ENCODE measurements around the gene NEK11.

- TF ChIP-seq EZH2 (IDR thresholded peaks at IDR 0.05; ENCODE audit: borderline replicate concordance, insufficient read depth, low read length, poor library complexity, severe bottlenecking): no peak
- TF ChIP-seq TAF1 (IDR thresholded peaks at IDR 0.05; ENCODE audit: low read depth): no peak
- TF ChIP-seq CTCF (IDR thresholded peaks at IDR 0.05; ENCODE audit: poor library complexity, severe bottlenecking): no peak
- no peak for TF ChIP-seq POLR2AphosphoS5 (IDR thresholded peaks at IDR 0.05)
- TF ChIP-seq, protein P1, sequence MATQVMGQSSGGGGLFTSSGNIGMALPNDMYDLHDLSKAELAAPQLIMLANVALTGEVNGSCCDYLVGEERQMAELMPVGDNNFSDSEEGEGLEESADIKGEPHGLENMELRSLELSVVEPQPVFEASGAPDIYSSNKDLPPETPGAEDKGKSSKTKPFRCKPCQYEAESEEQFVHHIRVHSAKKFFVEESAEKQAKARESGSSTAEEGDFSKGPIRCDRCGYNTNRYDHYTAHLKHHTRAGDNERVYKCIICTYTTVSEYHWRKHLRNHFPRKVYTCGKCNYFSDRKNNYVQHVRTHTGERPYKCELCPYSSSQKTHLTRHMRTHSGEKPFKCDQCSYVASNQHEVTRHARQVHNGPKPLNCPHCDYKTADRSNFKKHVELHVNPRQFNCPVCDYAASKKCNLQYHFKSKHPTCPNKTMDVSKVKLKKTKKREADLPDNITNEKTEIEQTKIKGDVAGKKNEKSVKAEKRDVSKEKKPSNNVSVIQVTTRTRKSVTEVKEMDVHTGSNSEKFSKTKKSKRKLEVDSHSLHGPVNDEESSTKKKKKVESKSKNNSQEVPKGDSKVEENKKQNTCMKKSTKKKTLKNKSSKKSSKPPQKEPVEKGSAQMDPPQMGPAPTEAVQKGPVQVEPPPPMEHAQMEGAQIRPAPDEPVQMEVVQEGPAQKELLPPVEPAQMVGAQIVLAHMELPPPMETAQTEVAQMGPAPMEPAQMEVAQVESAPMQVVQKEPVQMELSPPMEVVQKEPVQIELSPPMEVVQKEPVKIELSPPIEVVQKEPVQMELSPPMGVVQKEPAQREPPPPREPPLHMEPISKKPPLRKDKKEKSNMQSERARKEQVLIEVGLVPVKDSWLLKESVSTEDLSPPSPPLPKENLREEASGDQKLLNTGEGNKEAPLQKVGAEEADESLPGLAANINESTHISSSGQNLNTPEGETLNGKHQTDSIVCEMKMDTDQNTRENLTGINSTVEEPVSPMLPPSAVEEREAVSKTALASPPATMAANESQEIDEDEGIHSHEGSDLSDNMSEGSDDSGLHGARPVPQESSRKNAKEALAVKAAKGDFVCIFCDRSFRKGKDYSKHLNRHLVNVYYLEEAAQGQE (IDR thresholded peaks at IDR 0.05; ENCODE audit: borderline replicate concordance): no peak
Observed at GRCh38 chr3:131349454-131349853, 322.8 kb downstream of the NEK11 start.
